RWPE1 (cell line): ENCODE measurements around the gene NYNRIN.

Experiments used
- CTCF ChIA-PET: fragments of 350-600 bp; sonication (Branson Sonifier 250); formaldehyde crosslinking; extraction: SDS; loops from one replicate; lab custom pipeline; 2021; lab: Yijun Ruan, JAX
- POLR2A ChIA-PET: fragments of 400-600 bp; formaldehyde crosslinking; extraction: SDS; loops from one replicate; lab custom pipeline; 2020; ENCODE audit warnings: antibody characterized with exemption; ENCODE audit not compliant: low non-redundant PET; lab: Yijun Ruan, JAX
- DNase-seq: peaks from one replicate; pipeline ENCODE4 v3.0.0; 2012; ENCODE audit warnings: low spot score
- H3K27ac ChIP-seq: fragments of 450-650 bp; 2 replicates; pipeline ENCODE4 v1.5.1; 2017
- TF ChIP-seq, protein P1 (sequence below): fragments of 450-650 bp; conservative IDR thresholded peaks from 2 replicates; pipeline ENCODE4 v1.5.1; 2017; ENCODE audit warnings: low read depth, mild to moderate bottlenecking

NYNRIN gene

GRCh38 chr14:24431569-24432258 lies 32.9 kb downstream of the NYNRIN start:
- POLR2A ChIA-PET, result interaction anchor here (0.6 to 3.3 kb wide), 3 partner anchors 96 to 104 kb away, joined by 3 to 11 read pairs (median 5); no protein-coding TSS in a partner anchor
- peak overlapping the region; percentile 91 for H3K27ac ChIP-seq
- DNase-seq, result peak; percentile 87

GRCh38 chr14:24432259-24433131 lies 33.7 kb downstream of the NYNRIN start:
- CTCF ChIA-PET, result interaction anchor here (1.0 to 5.3 kb wide), 10 partner anchors 13 to 133 kb away, joined by 3 to 94 read pairs (median 8); partner anchors contain the start of genes ADCY4, DHRS1 and NOP9
- POLR2A ChIA-PET, result interaction anchor here (1.1 to 3.3 kb wide), 2 partner anchors 99 to 104 kb away, joined by 3 to 11 read pairs; no protein-coding TSS in a partner anchor
- peak overlapping the region; percentile 91 for H3K27ac ChIP-seq
- no peak for DNase-seq
- TF ChIP-seq, protein P1, sequence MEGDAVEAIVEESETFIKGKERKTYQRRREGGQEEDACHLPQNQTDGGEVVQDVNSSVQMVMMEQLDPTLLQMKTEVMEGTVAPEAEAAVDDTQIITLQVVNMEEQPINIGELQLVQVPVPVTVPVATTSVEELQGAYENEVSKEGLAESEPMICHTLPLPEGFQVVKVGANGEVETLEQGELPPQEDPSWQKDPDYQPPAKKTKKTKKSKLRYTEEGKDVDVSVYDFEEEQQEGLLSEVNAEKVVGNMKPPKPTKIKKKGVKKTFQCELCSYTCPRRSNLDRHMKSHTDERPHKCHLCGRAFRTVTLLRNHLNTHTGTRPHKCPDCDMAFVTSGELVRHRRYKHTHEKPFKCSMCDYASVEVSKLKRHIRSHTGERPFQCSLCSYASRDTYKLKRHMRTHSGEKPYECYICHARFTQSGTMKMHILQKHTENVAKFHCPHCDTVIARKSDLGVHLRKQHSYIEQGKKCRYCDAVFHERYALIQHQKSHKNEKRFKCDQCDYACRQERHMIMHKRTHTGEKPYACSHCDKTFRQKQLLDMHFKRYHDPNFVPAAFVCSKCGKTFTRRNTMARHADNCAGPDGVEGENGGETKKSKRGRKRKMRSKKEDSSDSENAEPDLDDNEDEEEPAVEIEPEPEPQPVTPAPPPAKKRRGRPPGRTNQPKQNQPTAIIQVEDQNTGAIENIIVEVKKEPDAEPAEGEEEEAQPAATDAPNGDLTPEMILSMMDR, result no peak

More at GRCh38 chr14:24431569-24432258, 32.9 kb downstream of the NYNRIN start:
- TF ChIP-seq, protein P1, result peak; percentile 93
- CTCF ChIA-PET, result interaction anchor here (0.6 to 5.3 kb wide), 24 partner anchors 10 to 1143 kb away, joined by 3 to 94 read pairs (median 5); partner anchors contain the start of genes ADCY4, DHRS1 and NOP9

GRCh38 chr14:24434036-24434435 lies 35.2 kb downstream of the NYNRIN start:
- ChIA-PET CTCF (interaction anchor here (1.0 to 5.3 kb wide), 2 partner anchors 12 to 100 kb away, joined by 3 to 94 read pairs; partner anchors contain the start of gene ADCY4), POLR2A (interaction anchor here (0.6 kb wide), 1 partner anchor 92 kb away, joined by 3 read pairs; no protein-coding TSS in a partner anchor)
- TF ChIP-seq, protein P1, result no peak
- DNase-seq, result no peak
- H3K27ac ChIP-seq, result no peak overlapping the region

GRCh38 chr14:24434676-24435075 lies 35.9 kb downstream of the NYNRIN start:
- no peak overlapping the region for H3K27ac ChIP-seq
- CTCF ChIA-PET, result interaction anchor here (0.5 to 5.3 kb wide), 6 partner anchors 10 to 109 kb away, joined by 3 to 94 read pairs (median 4); partner anchors contain the start of gene ADCY4
- DNase-seq, result no peak
- POLR2A ChIA-PET, result interaction anchor here (0.6 kb wide), 1 partner anchor 93 kb away, joined by 3 read pairs; no protein-coding TSS in a partner anchor
- TF ChIP-seq, protein P1, result no peak

DNA sequence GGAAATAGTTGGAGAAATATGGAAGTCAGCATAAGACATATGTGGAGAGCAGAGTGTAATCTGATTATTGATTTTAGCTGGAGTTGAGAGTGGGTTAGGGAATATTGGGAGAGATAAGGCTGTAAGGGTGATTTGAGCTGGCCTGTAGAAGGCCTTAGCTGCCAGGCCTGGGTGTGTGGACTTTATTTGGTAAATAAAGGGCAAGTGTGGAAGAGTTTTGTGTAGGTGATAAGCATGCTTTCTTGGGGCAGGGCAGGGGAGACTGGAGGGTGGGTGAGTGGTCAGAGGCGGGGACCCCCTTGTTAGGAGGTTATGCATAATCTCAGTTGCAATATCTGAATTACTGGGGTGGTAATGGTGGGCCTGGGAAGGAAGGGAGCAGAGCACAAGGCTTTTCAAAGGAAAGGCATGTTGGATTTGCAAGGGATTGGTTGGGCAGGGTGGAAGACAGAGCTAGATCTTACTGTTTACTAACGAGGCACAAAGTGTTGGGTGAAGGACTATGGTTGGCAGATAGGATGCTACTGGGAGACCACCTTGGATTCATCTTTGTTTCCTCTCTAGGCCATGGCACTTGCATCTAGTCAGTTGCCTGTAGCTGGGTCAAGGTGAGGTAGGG lies 36.5 kb downstream of the NYNRIN start:
- no peak overlapping the region for H3K27ac ChIP-seq
- CTCF ChIA-PET, result interaction anchor here (0.5 to 3.2 kb wide), 7 partner anchors 10 to 125 kb away, joined by 3 to 62 read pairs (median 4); partner anchors contain the start of genes LTB4R and LTB4R2

More for the DNA sequence above, 36.5 kb downstream of the NYNRIN start:
- TF ChIP-seq, protein P1, result no peak
- no peak for DNase-seq
- POLR2A ChIA-PET, result no interaction called here
